Right renal pelvis (tissue), 4 donors: ENCODE results near the gene FAM200B. TPM values are rescaled to one million over a fixed set of nuclear protein-coding genes. Genes with fewer than 3 reads are reported as not detected.

Experiments used
- DNase-seq, 4 donors: peaks; one replicate each; pipeline ENCODE4 v3.0.0-alpha.2; 2013; ENCODE audit warnings: low read depth in 4 of 4, low spot score in 3 of 4, missing footprints in 1 of 4
- polyA plus RNA-seq, 4 donors: library from polyadenylated mRNA; unstranded; fragments of 120-200 nt; gene quantifications; one replicate each; pipeline ENCODE4 v1.2.1, GENCODE V29; 2013; ENCODE audit not compliant: insufficient read length in 4 of 4

FAM200B gene
- polyA plus RNA-seq, 4 donors, result 68.5 to 87.8 (median 85.8) TPM

- no peak for DNase-seq
These were observed 12.8 kb downstream of the FAM200B start for GRCh38 chr4:15694431-15694830.

- no peak for DNase-seq
These were observed 13.6 kb downstream of the FAM200B start for GRCh38 chr4:15695240-15695699.

GRCh38 chr4:15695729-15696128 lies 14.1 kb downstream of the FAM200B start:
- DNase-seq, result no peak

- DNase-seq, result no peak
These were observed 15.2 kb downstream of the FAM200B start for GRCh38 chr4:15696866-15697265.

- DNase-seq, result peak in 2 of 4 donors; percentile 35 to 51
These were observed 21.3 kb downstream of the FAM200B start, which contains the start of gene BST1 for GRCh38 chr4:15702941-15703403. TSS of gene BST1 (plus strand) at chr4:15703065. CDS start at chr4:15703145, 80 bp downstream.

- DNase-seq, result no peak
These were observed 21.8 kb downstream of the FAM200B start for GRCh38 chr4:15703439-15703838.

- DNase-seq, result no peak
These were observed 22.5 kb downstream of the FAM200B start for GRCh38 chr4:15704129-15704528.

- DNase-seq, result no peak
These were observed 25.2 kb downstream of the FAM200B start for GRCh38 chr4:15706646-15707362.

- DNase-seq, result no peak
These were observed 25.7 kb downstream of the FAM200B start for GRCh38 chr4:15707363-15707715.

GRCh38 chr4:15711762-15712161 lies 30.1 kb downstream of the FAM200B start:
- no peak for DNase-seq

- no peak for DNase-seq
These were observed 30.6 kb downstream of the FAM200B start for GRCh38 chr4:15712214-15712613.

- DNase-seq, result no peak
These were observed 32.5 kb downstream of the FAM200B start for GRCh38 chr4:15714141-15714540.

GRCh38 chr4:15714646-15715435 lies 33.2 kb downstream of the FAM200B start:
- peak in 3 of 4 donors; percentile 21 to 32 (median 29) for DNase-seq

- DNase-seq, result no peak
These were observed 34.5 kb downstream of the FAM200B start for GRCh38 chr4:15716115-15716514.

GRCh38 chr4:15717086-15717485 lies 35.5 kb downstream of the FAM200B start:
- DNase-seq, result no peak

- no peak for DNase-seq
These were observed 36.2 kb downstream of the FAM200B start for GRCh38 chr4:15717657-15718416.

- DNase-seq, result no peak
These were observed 36.8 kb downstream of the FAM200B start for GRCh38 chr4:15718465-15718864.

- no peak for DNase-seq
These were observed 37.3 kb downstream of the FAM200B start for GRCh38 chr4:15718959-15719358.

GRCh38 chr4:15719506-15719905 lies 37.9 kb downstream of the FAM200B start:
- no peak for DNase-seq

- no peak for DNase-seq
These were observed 39.2 kb downstream of the FAM200B start for GRCh38 chr4:15720851-15721250.

GRCh38 chr4:15725608-15726007 lies 44.0 kb downstream of the FAM200B start:
- DNase-seq, result no peak
